GM12801 (cell line): Measurements from ENCODE around the gene BOLA3.

Experiments used
- TF ChIP-seq, protein P1 (sequence below): IDR thresholded peaks from one replicate; pipeline ENCODE4 v1.5.1; 2011; ENCODE audit warnings: control low read depth; ENCODE audit not compliant: insufficient read length; ENCODE audit errors: extremely low read depth

Gene BOLA3

DNA sequence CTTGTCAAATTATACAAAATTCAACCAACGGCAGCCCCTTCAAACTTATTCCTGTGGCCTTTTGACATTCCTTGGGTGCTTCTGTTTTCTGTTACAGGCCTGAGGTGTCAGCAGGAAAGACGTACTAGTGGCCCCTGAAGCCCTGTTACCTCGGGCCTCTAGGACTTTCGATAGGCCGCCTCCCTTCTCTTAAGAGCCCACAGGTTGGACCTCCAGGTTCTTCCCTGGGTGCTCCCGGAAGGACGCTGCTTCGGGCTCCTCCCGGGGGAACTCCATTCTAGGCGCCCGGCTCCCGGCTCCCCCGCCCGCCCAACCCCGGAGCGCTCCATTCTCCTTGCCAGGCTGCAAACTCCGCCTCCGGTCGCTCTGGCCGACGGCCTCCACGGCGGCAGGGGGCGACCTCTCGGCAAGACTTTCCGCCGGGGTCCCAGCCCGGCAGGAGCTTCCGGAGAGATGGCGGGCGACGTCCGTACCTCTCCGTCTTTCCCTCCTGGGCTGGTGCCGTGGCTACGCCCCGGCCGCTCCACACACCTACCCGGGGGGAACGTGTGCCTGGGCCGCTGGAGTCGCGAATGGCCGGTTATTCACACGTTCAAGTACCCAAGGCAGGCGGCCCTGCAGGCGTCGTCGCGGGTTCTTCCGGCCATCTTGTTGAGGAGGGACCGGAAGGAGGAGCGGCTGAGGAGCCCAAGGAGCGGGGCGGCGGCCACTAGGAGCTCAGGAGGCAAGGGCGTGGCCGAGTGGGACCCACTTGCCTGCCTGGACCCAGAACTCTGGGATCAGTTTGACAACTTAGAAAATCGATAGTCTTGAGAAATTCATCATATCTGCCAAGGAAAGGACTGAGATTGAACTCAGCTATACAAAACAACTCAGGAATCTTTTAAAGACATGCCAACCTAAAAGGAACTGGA, 27.5 kb downstream of the BOLA3 start:
- TF ChIP-seq, protein P1, sequence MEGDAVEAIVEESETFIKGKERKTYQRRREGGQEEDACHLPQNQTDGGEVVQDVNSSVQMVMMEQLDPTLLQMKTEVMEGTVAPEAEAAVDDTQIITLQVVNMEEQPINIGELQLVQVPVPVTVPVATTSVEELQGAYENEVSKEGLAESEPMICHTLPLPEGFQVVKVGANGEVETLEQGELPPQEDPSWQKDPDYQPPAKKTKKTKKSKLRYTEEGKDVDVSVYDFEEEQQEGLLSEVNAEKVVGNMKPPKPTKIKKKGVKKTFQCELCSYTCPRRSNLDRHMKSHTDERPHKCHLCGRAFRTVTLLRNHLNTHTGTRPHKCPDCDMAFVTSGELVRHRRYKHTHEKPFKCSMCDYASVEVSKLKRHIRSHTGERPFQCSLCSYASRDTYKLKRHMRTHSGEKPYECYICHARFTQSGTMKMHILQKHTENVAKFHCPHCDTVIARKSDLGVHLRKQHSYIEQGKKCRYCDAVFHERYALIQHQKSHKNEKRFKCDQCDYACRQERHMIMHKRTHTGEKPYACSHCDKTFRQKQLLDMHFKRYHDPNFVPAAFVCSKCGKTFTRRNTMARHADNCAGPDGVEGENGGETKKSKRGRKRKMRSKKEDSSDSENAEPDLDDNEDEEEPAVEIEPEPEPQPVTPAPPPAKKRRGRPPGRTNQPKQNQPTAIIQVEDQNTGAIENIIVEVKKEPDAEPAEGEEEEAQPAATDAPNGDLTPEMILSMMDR = no peak

GRCh38 chr2:74119339-74119738, 28.4 kb downstream of the BOLA3 start:
- TF ChIP-seq, protein P1 = no peak

GRCh38 chr2:74111380-74111779, 36.3 kb downstream of the BOLA3 start:
- TF ChIP-seq, protein P1 = no peak

DNA sequence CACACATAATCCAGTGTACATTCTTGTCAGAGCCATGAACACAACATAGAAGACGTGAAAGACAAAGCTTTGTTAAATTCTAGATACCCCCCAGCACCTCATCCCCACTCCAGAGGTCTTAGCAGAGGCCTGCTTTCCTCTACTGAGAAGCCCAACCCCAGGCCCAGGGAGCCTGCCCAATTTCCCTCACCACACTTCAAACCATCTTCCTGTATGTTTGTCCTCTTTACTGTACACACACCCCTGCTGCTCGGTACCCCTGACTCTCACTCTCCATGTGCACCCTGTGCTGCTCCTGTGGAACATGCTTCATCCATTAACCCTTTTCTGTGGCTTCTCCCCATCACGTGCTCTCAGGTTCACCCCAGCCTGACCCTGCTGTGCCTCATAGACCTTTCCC, 37.2 kb downstream of the BOLA3 start:
- TF ChIP-seq, protein P1 = no peak

DNA sequence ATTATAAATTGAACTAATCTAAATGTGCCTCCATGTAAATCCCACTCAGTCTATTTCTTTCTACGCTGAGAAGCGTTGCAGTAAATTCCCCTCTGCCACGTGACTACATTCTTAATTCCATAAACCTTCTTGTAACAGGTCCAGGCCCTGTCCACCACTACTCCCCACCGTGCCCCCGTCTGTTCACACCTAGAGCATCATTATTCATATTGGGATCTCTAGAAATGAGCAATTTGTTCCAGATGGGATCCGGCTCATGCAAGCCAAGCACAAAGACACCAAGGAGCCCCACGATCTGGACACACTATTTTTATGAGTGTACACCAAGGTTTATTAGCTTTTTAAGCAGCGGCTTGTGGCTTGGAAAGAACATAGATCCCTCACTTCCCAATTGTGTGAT, 38.2 kb downstream of the BOLA3 start:
- TF ChIP-seq, protein P1 = no peak

DNA sequence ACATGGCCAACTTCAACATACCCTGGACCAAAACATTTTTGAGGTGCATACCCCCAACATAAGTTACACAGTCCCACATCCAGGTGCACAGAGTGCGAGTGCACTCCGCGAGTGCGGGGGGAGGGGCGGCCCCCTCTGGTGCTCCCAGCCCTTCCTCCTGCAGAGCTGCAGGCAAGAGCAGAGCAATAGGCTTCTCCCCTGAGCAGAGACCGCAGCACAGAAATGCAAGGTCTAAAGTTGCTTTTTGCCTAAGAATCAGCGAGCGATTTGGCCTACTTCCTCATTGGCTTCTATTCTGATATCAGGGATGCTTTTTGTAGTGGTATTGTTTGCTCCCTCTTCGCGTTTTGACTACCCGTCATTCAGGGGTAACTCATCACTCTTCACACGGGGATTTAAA, 40.6 kb downstream of the BOLA3 start:
- TF ChIP-seq, protein P1 = no peak

GRCh38 chr2:74105413-74105812, 42.3 kb downstream of the BOLA3 start:
- TF ChIP-seq, protein P1 = no peak
